H1 (cell line): ENCODE results near the gene CMIP. TPM values are rescaled to one million over a fixed set of nuclear protein-coding genes. Genes with fewer than 3 reads are reported as not detected.

Experiments
- CTCF ChIA-PET: fragments of 300-600 bp; sonication (Branson Sonifier 250); formaldehyde crosslinking; loops from one replicate; lab custom pipeline; 2021; ENCODE audit not compliant: partially characterized antibody; lab: Charles Lee
- POLR2A ChIA-PET: fragments of 300-600 bp; sonication (Branson Sonifier 250); formaldehyde crosslinking; loops from one replicate; lab custom pipeline; 2021; ENCODE audit warnings: inconsistent platforms; ENCODE audit not compliant: partially characterized antibody; lab: Charles Lee
- DNase-seq, 2 experiments: peaks; one replicate each; pipeline versions ENCODE4 v3.0.0 to v3.0.0-alpha.2; 2010 to 2022; ENCODE audit warnings: low spot score in 2 of 2, low read depth in 1 of 2, mixed read lengths in 1 of 2
- FAIRE-seq: peaks from 2 replicates; lab custom pipeline; 2011; peaks lifted over from hg19 to GRCh38; lab: Jason Lieb, UNC
- H2AFZ ChIP-seq: 2 replicates; pipeline ENCODE4 v1.8.1; 2012; ENCODE audit warnings: low read length, inconsistent platforms
- H2AK5ac ChIP-seq: 2 replicates; pipeline ENCODE4 v1.6.1; 2013; ENCODE audit warnings: low read depth, low read length
- H2BK120ac ChIP-seq: replicated peaks from 2 replicates; pipeline ENCODE3; 2013; ENCODE audit warnings: low read depth, low read length, inconsistent platforms
- H2BK12ac ChIP-seq: 2 replicates; pipeline ENCODE4 v1.6.1; 2013; ENCODE audit warnings: low read depth, low read length
- H2BK15ac ChIP-seq: 2 replicates; pipeline ENCODE4 v1.6.1; 2013; ENCODE audit warnings: low read length
- H2BK20ac ChIP-seq: 2 replicates; pipeline ENCODE4 v1.6.1; 2013; ENCODE audit warnings: low read length
- H2BK5ac ChIP-seq: 2 replicates; pipeline ENCODE4 v1.6.1; 2013; ENCODE audit warnings: low read depth, low read length
- H3K14ac ChIP-seq: 2 replicates; pipeline ENCODE4 v1.6.1; 2013; ENCODE audit warnings: inconsistent platforms; ENCODE audit not compliant: insufficient read length
- H3K18ac ChIP-seq: 2 replicates; pipeline ENCODE4 v1.6.1; 2013; ENCODE audit warnings: low read length; ENCODE audit errors: extremely low read depth
- H3K23ac ChIP-seq: 2 replicates; pipeline ENCODE4 v1.6.1; 2013; ENCODE audit warnings: inconsistent platforms; ENCODE audit not compliant: insufficient read length
- H3K23me2 ChIP-seq: 2 replicates; pipeline ENCODE4 v1.6.1; 2013; ENCODE audit warnings: low read depth, low read length
- H3K27ac ChIP-seq: 2 replicates; pipeline ENCODE4 v1.6.1; 2011; ENCODE audit warnings: low read depth, low read length, inconsistent platforms
- H3K27me3 ChIP-seq, 4 experiments: replicated peaks in 1 of 4; 1 replicate in 1 of 4; 2 replicates in 3 of 4; pipeline versions ENCODE4 v1.6.1 to v1.8.1; 2011 to 2013; ENCODE audit warnings: low read length in 3 of 4, mild to moderate bottlenecking in 3 of 4, inconsistent platforms in 2 of 4, mixed read lengths in 2 of 4, moderate library complexity in 1 of 4; ENCODE audit not compliant: control insufficient read depth in 3 of 4, insufficient read depth in 3 of 4; ENCODE audit errors: extremely low read depth in 1 of 4
- H3K36me3 ChIP-seq, 4 experiments: 2 replicates each; pipeline versions ENCODE4 v1.6.1 to v1.8.1; 2011 to 2013; ENCODE audit warnings: mild to moderate bottlenecking in 4 of 4, low read length in 3 of 4, moderate library complexity in 2 of 4, control low read depth in 1 of 4, inconsistent platforms in 1 of 4; ENCODE audit not compliant: insufficient read depth in 4 of 4, control insufficient read depth in 2 of 4
- H3K4ac ChIP-seq: replicated peaks from 2 replicates; pipeline ENCODE3; 2013; ENCODE audit warnings: low read length, low read depth, mixed read lengths, inconsistent platforms; ENCODE audit not compliant: insufficient read length
- H3K4me1 ChIP-seq, 4 experiments: replicated peaks in 1 of 4; 1 replicate in 1 of 4; 2 replicates in 3 of 4; pipeline versions ENCODE4 v1.6.1 to v1.8.1; 2011 to 2013; ENCODE audit warnings: low read length in 3 of 4, inconsistent platforms in 2 of 4, mixed read lengths in 1 of 4; ENCODE audit not compliant: insufficient read depth in 4 of 4, control insufficient read depth in 3 of 4
- H3K4me2 ChIP-seq, 2 experiments: 2 replicates each; pipeline versions ENCODE4 v1.6.1 to v1.8.1; 2011 to 2013; ENCODE audit warnings: low read depth in 2 of 2, low read length in 2 of 2, control low read depth in 1 of 2, inconsistent platforms in 1 of 2, mild to moderate bottlenecking in 1 of 2; ENCODE audit not compliant: insufficient read depth in 1 of 2
- H3K4me3 ChIP-seq, 4 experiments: fragments of 200-600, 300-600 bp in 1 of 4; sonication (generic), shearing (Covaris generic), sonication (Bioruptor Twin) in 1 of 4; 2 replicates each; pipeline versions ENCODE4 v1.5.1 to v1.8.1; 2011 to 2016; ENCODE audit warnings: low read length in 4 of 4, low read depth in 3 of 4, control low read depth in 2 of 4, inconsistent platforms in 2 of 4, mild to moderate bottlenecking in 2 of 4, mixed read lengths in 1 of 4, moderate library complexity in 1 of 4; ENCODE audit not compliant: insufficient read depth in 2 of 4; ENCODE audit errors: extremely low read depth in 1 of 4
- H3K56ac ChIP-seq: replicated peaks from 2 replicates; pipeline ENCODE3; 2013; ENCODE audit warnings: low read depth, mild to moderate bottlenecking, mixed read lengths, low read length, inconsistent platforms; ENCODE audit not compliant: insufficient read length
- H3K79me1 ChIP-seq: 2 replicates; pipeline ENCODE4 v1.6.1; 2013; ENCODE audit warnings: low read depth, low read length, control low read depth
- H3K79me2 ChIP-seq, 2 experiments: 2 replicates each; pipeline versions ENCODE4 v1.6.1 to v1.8.1; 2012 to 2013; ENCODE audit warnings: low read length in 2 of 2, mild to moderate bottlenecking in 2 of 2, inconsistent platforms in 1 of 2; ENCODE audit not compliant: insufficient read depth in 2 of 2, control insufficient read depth in 1 of 2
- H3K9ac ChIP-seq, 4 experiments: replicated peaks in 1 of 4; 1 replicate in 1 of 4; 2 replicates in 3 of 4; pipeline versions ENCODE4 v1.6.1 to v1.8.1; 2011 to 2013; ENCODE audit warnings: low read depth in 3 of 4, low read length in 3 of 4, control low read depth in 2 of 4, mild to moderate bottlenecking in 2 of 4, moderate library complexity in 2 of 4, inconsistent platforms in 1 of 4; ENCODE audit errors: extremely low read depth in 1 of 4
- H3K9me3 ChIP-seq, 2 experiments: 2 replicates each; pipeline versions ENCODE4 v1.6.1 to v1.8.1; 2012 to 2013; ENCODE audit warnings: mild to moderate bottlenecking in 2 of 2, moderate library complexity in 2 of 2, control low read depth in 1 of 2, inconsistent platforms in 1 of 2, low read depth in 1 of 2, low read length in 1 of 2, mixed read lengths in 1 of 2; ENCODE audit not compliant: insufficient read depth in 2 of 2
- H4K20me1 ChIP-seq, 2 experiments: replicated peaks in 1 of 2; 2 replicates each; pipeline versions ENCODE3 to v1.8.1; 2011 to 2013; ENCODE audit warnings: inconsistent platforms in 2 of 2, low read length in 2 of 2, mild to moderate bottlenecking in 1 of 2; ENCODE audit not compliant: insufficient read depth in 2 of 2, control insufficient read depth in 1 of 2
- H4K5ac ChIP-seq: 2 replicates; pipeline ENCODE4 v1.6.1; 2013; ENCODE audit warnings: low read length, low read depth, mixed read lengths, inconsistent platforms; ENCODE audit not compliant: insufficient read length
- H4K8ac ChIP-seq: 2 replicates; pipeline ENCODE4 v1.8.0; 2013; ENCODE audit warnings: mild to moderate bottlenecking, moderate library complexity, low read length, inconsistent platforms; ENCODE audit not compliant: insufficient read depth; ENCODE audit errors: extremely low read depth
- H4K91ac ChIP-seq: replicated peaks from 2 replicates; pipeline ENCODE3; 2013; ENCODE audit warnings: low read length, mixed read lengths, inconsistent platforms; ENCODE audit not compliant: insufficient read length
- ATF3 ChIP-seq: IDR thresholded peaks from 2 replicates; pipeline ENCODE4 v1.6.1; 2011; ENCODE audit warnings: low read depth, mild to moderate bottlenecking, low read length; ENCODE audit not compliant: insufficient read depth
- CBX8 ChIP-seq: fragments of 300-800, 300-1000 bp; sonication (generic); IDR thresholded peaks from 2 replicates; pipeline ENCODE4 v1.7.1; 2016; ENCODE audit warnings: low read depth, low read length, borderline replicate concordance
- GTF2F1 ChIP-seq: IDR thresholded peaks from 2 replicates; pipeline ENCODE4 v1.6.1; 2012; ENCODE audit warnings: low read depth, low read length, improper control_type of control experiment, borderline replicate concordance
- MAFK ChIP-seq: IDR thresholded peaks from 2 replicates; pipeline ENCODE4 v1.6.1; 2012; ENCODE audit warnings: low read depth, mild to moderate bottlenecking, improper control_type of control experiment, low read length
- NANOG ChIP-seq: IDR thresholded peaks from 2 replicates; pipeline ENCODE4 v1.6.1; 2011; ENCODE audit warnings: low read length, low read depth, mild to moderate bottlenecking, inconsistent platforms; ENCODE audit not compliant: insufficient read depth, poor library complexity, severe bottlenecking
- POLR2AphosphoS5 ChIP-seq: IDR thresholded peaks from 2 replicates; pipeline ENCODE4 v1.6.1; 2011; ENCODE audit warnings: low read depth, low read length
- TEAD4 ChIP-seq: IDR thresholded peaks from 2 replicates; pipeline ENCODE4 v1.6.1; 2012; ENCODE audit warnings: low read depth, low read length, inconsistent platforms, mixed read lengths
- WGBS, 2 experiments: shearing (Covaris generic) in 1 of 2; methylation state at CpG; one replicate each; pipeline versions ENCODE4 v1.1.6 to v1.1.7; 2013 to 2015; ENCODE audit warnings: low lambda C conversion rate in 2 of 2, mixed read lengths in 2 of 2, inconsistent platforms in 1 of 2, low coverage in 1 of 2, missing lambda C conversion rate in 1 of 2; ENCODE audit not compliant: insufficient replicate concordance in 2 of 2, insufficient coverage in 1 of 2, insufficient read length in 1 of 2; ENCODE audit errors: extremely low coverage in 1 of 2, missing lambda C conversion rate in 1 of 2; 5-methylcytosine and 5-hydroxymethylcytosine counted together
- polyA plus RNA-seq, 7 experiments: library from polyadenylated mRNA; depleted of rRNA in 3 of 7; stranded (reverse) in 5 of 7; unstranded in 2 of 7; fragments of >200 nt in 5 of 7; fragments of 200-250 nt in 2 of 7; gene quantifications; 1 replicate in 5 of 7; 2 replicates in 1 of 7; 4 replicates in 1 of 7; pipeline versions ENCODE4 v1.2.1 to v1.2.3, GENCODE V29; 2011 to 2013; ENCODE audit warnings: missing spikeins in 2 of 7, mixed read lengths in 2 of 7
- total RNA-seq: library from RNA; stranded (reverse); fragmentation: NEBNext Ultra II Directional; extraction: Animal tissue kit (Norgen Biotek cat#: 25700); gene quantifications from 2 replicates; pipeline ENCODE4 v1.2.1, GENCODE V29; 2021
- TF ChIP-seq, protein P1 (sequence below): IDR thresholded peaks from 2 replicates; pipeline ENCODE4 v1.6.1; 2012; ENCODE audit warnings: inconsistent platforms

Gene CMIP
- total and polyA plus RNA-seq, 2 of the 8 experiments (the other 6 are each of a cell fraction or from before 2014, with no cell fraction given) = 7.9 to 53.2 TPM

DNA sequence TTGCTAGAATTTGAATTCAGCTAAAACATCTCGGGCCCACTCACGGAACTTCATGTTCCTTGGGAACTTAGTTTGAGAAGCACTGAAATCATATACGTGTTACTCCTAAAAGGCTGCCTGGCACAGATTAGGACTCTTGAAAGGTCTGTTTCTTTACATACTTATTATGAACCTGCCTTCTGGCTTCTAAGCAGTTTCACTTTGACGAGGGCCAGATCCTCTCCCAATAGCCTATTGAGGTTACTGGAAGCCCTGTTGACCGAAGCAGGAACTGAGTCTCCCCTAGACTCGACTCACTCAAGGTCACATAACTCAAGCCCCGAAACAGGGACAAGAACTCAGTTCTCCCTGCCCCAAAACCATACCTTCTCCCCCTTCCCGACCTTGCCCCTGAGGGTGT is 212.6 kb downstream of the CMIP start:
- Histone ChIP-seq H2AK5ac (no peak overlapping the region), H3K36me3 (peaks cover 0 to 6% (median 0%) of the 10 kb centered on the region in 4 experiments; a peak in 3 of 8 replicates), H3K4me2 (no peak overlapping the region), H2AFZ (no peak overlapping the region), H3K27ac (no peak overlapping the region), H3K23me2 (no peaks in the 10 kb centered on the region), H3K9ac (no peak overlapping the region; a peak in 1 of 7 replicates), H3K14ac (no peak overlapping the region), H3K18ac (no peak overlapping the region), H4K5ac (no peak overlapping the region), H2BK15ac (no peak overlapping the region), H3K9me3 (no peaks in the 10 kb centered on the region), H2BK12ac (no peak overlapping the region), H2BK120ac (no peak overlapping the region), H3K4me1 (peaks cover 0 to 22% (median 9%) of the 10 kb centered on the region in 4 experiments; a peak in 6 of 7 replicates), H2BK5ac (no peak overlapping the region), H3K4ac (no peak overlapping the region), H3K79me1 (no peaks in the 10 kb centered on the region; the same call in 1 of the 2 replicates), H3K56ac (no peak overlapping the region), H4K8ac (no peak overlapping the region), H4K20me1 (no peaks in the 10 kb centered on the region), H3K4me3 (no peak overlapping the region), H4K91ac (no peak overlapping the region), H3K79me2 (no peaks in the 10 kb centered on the region), H2BK20ac (no peak overlapping the region), H3K23ac (no peak overlapping the region), H3K27me3 (no peaks in the 10 kb centered on the region)
- ChIA-PET POLR2A (no interaction called here), CTCF (no interaction called here)
- 82% methylated on average over 8 of the region's 8 CpGs; no CpG with 5 or more reads in 1 of the 2 experiments for WGBS, 2 experiments
- FAIRE-seq (no peak), DNase-seq (no peak)
- TF ChIP-seq MAFK (no peak), ATF3 (no peak), GTF2F1 (no peak), NANOG (no peak), CBX8 (no peak), TEAD4 (no peak), POLR2AphosphoS5 (no peak)
- TF ChIP-seq, protein P1, sequence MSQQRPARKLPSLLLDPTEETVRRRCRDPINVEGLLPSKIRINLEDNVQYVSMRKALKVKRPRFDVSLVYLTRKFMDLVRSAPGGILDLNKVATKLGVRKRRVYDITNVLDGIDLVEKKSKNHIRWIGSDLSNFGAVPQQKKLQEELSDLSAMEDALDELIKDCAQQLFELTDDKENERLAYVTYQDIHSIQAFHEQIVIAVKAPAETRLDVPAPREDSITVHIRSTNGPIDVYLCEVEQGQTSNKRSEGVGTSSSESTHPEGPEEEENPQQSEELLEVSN = no peak
